Stimulated activated CD4-positive, alpha-beta T cell treated with anti-CD3 and anti-CD28 coated beads, TNF-alpha, amount 100 ng/mL, for 48 hours (primary cell): ENCODE measurements around the gene LIPH.
"Not testable (repeated sequence)": the region's sequence is repeated elsewhere in the genome, so short reads cannot be mapped to it uniquely, and the experiment has no call there.

Experiments used
- DNase-seq, 3 donors: peaks; one replicate each; pipeline ENCODE4 v3.0.0-alpha.2; 2020; ENCODE audit warnings: low read depth in 3 of 3

The LIPH gene

DNA sequence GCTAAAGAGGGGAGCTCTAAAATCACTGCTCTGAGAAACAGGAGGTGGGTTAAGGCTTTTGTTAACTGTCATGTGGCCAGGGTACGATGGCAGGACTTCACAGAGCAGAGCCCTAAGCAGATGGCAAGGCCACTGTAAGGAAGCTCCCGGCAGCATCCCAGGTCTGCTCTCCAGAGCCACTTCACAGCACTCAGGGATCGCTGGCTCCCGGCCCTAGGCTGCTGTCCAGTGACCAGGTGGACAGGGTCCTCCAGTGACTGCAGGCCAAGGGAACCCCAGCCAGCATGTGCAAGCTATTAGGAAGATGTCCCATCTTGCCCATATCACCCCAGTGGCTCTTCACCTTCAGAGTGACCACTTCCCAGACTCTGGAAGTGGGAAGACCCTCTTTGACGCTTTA, 63.9 kb downstream of the LIPH start:
- no peak for DNase-seq

DNA sequence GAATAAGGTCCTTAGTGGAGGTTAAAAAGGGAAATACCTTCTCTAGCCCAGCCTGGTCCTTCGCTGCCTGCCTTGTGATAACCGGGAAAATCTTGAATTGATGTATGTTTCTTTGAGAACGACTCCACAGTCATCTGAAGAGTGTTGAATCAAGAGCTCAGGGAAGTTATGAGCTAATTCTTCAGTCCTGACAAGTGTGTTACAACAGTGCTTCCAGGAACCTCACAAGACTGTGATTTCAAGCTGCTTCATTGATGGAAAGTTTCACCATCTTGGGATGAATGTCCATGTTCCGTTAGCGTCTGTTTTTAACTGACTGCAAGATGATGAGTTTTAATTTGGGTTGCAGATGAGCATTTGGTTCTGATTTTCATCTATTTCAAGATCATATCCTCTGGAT, 66.0 kb downstream of the LIPH start:
- no peak for DNase-seq

DNA sequence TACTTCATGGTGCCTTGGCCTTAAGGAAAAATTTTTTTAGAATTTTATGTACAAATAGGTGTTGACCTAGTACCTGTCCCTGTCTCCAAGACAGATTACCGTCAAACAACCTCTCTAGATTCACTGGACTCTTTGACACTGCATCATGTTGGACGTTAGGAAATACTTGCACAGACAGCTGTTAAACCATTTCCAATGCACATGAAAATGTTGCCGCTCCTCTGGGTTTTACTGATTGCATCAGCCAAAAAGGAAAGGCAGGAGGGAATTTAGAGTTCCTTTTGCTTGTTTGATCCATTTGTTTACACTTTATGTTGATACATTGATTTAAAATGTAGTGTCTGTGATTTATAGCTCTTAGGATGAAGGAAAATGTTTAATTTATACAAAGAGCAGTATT, 68.1 kb downstream of the LIPH start:
- no peak for DNase-seq

DNA sequence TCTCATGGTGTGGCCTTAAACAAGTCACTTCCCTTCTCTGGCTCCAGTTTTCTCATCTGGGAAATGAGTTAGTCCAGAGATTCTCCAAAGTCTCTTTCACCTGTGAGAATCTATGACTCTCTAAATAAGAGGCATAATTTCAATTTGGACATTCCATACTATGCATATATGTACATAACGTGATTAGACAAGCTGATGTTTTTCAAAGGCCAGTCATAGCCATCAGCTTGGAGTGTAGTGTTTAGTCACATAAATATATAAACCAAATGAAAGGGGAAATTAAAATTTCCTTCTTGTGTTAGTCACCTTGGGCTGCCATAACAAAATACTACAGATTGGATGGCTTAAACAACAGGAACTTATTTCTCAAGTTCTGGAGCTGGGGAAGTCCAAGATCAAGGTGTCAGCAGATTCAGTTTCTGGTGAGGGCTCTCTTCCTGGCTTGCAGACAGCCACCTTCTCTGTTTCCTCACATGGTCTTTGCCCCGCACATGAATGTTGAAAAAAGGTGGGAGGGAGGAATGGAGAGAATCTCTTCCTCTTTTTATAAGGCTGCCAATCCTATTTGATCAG, 72.9 kb downstream of the LIPH start:
- DNase-seq, result no peak

DNA sequence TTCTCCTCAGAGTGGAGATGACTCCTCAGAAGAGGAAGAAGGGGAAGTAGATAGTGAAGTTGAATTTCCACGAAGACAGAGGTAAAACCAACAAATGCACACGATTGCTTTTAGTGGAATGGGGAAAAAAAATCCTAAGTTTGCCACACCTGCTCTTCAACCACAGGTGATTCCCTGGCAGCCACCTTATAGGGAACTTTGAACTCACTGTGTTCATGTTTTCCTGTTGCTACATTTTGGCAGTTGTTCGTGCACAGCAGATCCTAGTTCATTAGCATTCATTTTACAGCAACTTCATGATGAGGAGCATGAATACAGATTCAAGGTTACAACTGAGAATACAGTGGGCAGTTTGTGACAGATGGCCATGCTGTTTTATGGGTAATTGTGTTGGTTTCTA, 75.1 kb downstream of the LIPH start:
- DNase-seq, result no peak

DNA sequence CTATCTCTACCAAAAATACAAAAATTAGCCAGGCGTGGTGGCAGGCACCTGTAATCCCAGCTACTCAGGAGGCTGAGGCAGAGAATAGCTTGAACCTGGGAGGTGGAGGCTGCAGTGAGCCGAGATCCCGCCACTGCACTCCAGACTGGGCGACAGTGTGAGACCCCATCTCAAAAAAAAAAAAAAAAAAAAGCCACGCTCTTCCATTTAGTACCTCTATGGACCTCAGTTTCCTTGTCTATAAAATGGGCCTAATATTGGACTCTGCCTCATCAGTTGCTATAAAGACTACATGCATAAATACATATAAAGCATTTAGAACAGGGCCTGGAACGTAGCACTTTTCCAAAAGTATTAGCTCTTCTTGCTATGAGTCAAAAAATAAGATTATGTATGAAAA, 77.5 kb downstream of the LIPH start:
- DNase-seq, result not testable (repeated sequence)

DNA sequence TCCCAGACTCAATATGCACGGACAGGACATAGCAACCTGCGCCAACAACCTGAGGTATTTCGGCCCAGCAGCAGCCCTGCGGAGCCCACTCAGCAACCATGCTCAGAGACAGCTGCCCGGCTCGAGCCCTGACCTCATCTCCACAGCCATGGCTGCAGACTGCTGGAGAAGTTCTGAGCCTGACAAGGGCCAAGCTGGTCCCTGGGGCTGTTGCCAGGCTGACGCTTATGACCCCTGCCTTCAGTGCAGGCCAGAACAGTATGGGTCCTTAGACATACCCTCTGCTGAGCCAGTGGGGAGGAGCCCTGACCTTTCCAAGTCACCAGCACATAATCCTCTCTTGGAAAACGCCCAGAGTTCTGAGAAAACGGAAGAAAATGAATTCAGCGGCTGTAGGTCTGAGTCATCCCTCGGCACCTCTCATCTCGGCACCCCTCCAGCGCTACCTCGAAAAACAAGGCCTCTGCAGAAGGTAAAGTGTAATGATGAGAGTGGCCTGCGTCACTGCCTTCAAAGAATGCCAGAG, 79.0 kb downstream of the LIPH start:
- DNase-seq, result no peak

DNA sequence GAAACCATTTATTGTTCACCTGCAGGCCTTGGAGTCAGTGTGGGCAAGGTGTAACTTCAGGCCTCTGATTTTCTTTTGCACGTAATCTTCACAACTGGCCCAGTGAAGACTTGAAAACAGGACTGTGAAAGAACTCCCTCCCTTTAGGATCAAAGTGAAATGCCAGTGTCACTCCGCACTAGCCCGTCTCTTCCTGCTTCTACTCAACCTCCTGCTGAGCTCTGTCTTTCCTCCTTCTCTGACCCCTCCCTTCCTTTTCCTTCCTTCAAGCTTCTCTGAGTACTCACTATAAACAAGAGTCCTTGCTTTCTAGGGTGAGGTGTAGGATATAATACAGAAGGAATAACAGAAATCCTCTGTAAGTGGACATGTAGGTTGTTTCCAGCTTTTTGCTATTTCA, 82.1 kb downstream of the LIPH start:
- no peak for DNase-seq

DNA sequence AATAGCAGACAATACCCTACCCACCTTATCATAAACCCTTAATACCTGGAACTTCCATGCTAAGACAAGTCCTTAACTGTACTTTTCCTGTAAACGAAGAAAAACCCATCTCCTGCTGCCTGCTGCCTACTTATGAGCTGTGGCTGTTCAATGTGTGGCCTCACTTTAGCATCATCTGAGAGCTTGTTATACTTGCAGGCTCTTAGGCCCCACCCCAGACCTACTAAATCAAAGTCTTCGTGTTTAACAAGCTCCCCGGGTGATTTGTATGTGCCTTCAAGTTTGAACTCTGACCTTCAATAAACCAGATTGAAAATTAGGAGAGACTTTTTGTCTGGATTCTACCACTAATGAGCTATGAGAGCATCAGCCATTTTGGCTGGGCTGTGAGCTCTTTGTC, 82.8 kb downstream of the LIPH start:
- DNase-seq, result no peak

DNA sequence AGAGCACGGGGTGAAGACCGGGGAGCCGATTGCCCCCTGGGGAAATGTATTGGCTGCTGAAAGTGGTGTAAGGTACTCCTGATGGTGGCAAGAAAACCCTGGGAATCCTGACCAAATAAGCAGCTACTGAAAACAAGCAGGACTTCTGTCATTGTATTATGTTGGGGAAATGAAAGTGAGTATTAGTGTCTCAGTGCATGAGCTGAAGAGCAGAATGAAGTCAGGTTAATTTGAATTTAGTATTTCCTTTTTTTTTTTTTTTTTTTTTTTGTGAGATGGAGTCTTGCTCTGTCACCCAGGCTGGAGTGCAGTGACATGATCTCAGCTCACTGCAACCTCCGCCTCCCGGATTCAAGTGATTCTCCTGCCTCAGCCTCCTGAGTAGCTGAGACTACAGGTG, 86.3 kb downstream of the LIPH start:
- DNase-seq, result not testable (repeated sequence)

DNA sequence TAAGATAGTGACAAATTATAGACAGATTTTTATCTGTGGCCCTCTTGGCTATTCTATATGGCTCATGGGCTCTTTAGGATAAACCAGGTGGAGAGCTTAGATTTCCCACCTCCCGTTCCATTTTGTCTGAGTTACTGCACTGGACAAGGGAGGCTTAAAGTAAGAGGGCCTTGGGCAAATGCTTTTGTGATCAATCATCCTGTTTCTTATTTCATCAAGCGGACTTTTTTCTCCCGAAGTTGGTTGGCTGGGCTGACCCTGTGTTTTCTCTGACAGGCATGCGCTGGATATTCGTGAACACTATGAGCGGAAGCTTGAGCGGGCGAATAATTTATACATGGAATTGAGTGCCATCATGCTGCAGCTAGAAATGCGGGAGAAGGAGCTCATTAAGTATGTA, 86.9 kb downstream of the LIPH start:
- DNase-seq, result no peak

DNA sequence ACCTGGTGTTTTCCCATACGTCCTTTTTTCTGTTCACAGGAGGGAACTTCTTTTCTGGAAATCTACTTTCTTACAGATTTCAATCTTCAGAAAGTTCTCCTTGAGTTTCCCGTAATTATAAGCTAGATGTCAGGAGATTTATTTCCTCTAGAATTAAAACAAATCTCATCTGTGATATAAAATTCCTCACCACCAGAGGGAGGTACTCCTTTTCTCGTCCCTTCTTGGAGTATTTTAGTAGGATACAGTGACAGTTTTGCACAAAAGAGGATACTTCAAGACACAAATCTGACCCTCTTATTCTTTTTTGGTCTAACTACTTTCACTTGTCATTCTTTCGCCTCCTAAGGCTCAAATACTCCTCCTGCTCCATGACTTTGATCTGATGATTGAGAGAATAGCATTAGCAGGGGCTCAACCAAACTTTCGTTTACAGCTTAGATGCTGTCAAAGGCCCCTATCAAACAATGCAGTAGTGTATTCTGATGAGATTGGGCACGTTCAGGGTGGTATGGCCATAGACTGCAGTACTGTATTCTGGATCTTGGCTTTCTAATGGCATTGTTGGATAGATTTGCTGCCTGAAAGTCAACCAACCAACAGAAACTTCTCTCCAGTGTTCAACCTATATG, 91.6 kb downstream of the LIPH start:
- no peak for DNase-seq

DNA sequence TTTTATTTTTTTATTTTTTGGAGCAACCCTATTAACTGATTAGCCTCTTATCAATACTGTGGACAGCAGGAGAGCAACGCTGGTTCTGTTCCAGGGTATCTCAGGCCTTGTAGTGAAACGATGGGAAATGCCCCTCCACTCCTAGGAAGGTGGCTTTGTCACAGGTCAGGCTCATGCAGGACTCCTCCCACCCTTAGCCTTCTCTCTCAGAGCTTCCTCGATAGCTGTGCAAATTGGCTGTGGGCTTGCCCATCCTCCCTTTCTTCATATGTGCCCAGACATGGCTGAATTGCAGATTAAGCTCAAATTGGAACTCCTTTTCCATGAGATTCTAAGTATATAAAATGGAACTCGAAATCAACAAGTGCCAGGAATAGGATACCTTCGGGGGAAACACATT, 92.1 kb downstream of the LIPH start:
- DNase-seq, result no peak

DNA sequence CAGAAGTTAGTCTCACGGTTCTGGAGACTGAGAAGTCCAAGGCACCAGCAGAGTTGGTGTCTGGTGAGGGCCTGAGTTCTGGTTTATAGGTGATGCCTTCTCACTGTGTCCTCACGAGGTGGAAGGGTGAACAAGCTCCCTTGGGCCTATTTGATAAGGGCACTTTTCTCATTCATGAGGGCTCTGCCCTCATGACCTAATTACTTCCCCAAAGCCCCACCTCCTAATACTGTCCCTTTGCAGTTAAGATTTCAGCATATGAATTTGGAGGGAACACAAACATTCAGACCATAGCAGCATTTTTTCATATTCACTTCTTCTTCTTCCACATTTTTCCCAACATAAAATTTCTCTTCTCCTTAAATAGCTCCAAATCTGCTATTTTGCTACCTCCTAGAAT, 95.0 kb downstream of the LIPH start:
- DNase-seq, result no peak
